Rectal smooth muscle tissue (tissue), 1 donor: ENCODE measurements around the gene CUL4A.

Experiments
- H3K27ac ChIP-seq: one replicate; pipeline ENCODE4 v1.7.0; 2013; ENCODE audit warnings: low read depth, low read length, inconsistent platforms
- H3K27me3 ChIP-seq: one replicate; pipeline ENCODE4 v1.7.0; 2013; ENCODE audit warnings: low read length; ENCODE audit not compliant: control insufficient read depth, insufficient read depth
- H3K36me3 ChIP-seq: one replicate; pipeline ENCODE4 v1.7.0; 2013; ENCODE audit warnings: low read length; ENCODE audit not compliant: control insufficient read depth, insufficient read depth
- H3K4me1 ChIP-seq: one replicate; pipeline ENCODE4 v1.7.0; 2013; ENCODE audit warnings: low read length; ENCODE audit not compliant: control insufficient read depth, insufficient read depth
- H3K4me3 ChIP-seq: one replicate; pipeline ENCODE4 v1.7.0; 2013; ENCODE audit warnings: low read length
- H3K9ac ChIP-seq: one replicate; pipeline ENCODE4 v1.7.0; 2013; ENCODE audit warnings: low read length

CUL4A gene

GRCh38 chr13:113203507-113204377 lies 5.7 kb upstream of the CUL4A start:
- Histone ChIP-seq H3K4me1 (peaks cover 32% of the 10 kb centered on the region), H3K4me3 (no peak overlapping the region)

GRCh38 chr13:113204378-113204734 lies 5.1 kb upstream of the CUL4A start:
- peak overlapping the region; percentile 13 for H3K4me3 ChIP-seq
- no peaks in the 10 kb centered on the region for H3K27me3 ChIP-seq
- peaks cover 32% of the 10 kb centered on the region for H3K4me1 ChIP-seq
- H3K9ac ChIP-seq = no peak overlapping the region
- peaks cover 7% of the 10 kb centered on the region for H3K36me3 ChIP-seq
- H3K27ac ChIP-seq = peak overlapping the region; percentile 71

More at GRCh38 chr13:113203507-113204377, 5.7 kb upstream of the CUL4A start:
- Histone ChIP-seq H3K27ac (peak overlapping the region; percentile 71), H3K36me3 (peaks cover 7% of the 10 kb centered on the region), H3K27me3 (no peaks in the 10 kb centered on the region), H3K9ac (no peak overlapping the region)

GRCh38 chr13:113205428-113205931 lies 3.9 kb upstream of the CUL4A start:
- Histone ChIP-seq H3K36me3 (peaks cover 3% of the 10 kb centered on the region), H3K9ac (no peak overlapping the region), H3K27me3 (no peaks in the 10 kb centered on the region), H3K4me3 (no peak overlapping the region), H3K4me1 (peaks cover 32% of the 10 kb centered on the region), H3K27ac (no peak overlapping the region)

- peak overlapping the region; percentile 97 for H3K4me3 ChIP-seq
- H3K27me3 ChIP-seq = no peaks in the 10 kb centered on the region
- H3K9ac ChIP-seq = no peak overlapping the region
- peaks cover 5% of the 10 kb centered on the region for H3K36me3 ChIP-seq
- H3K4me1 ChIP-seq = peaks cover 32% of the 10 kb centered on the region
- peak overlapping the region; percentile 97 for H3K27ac ChIP-seq
Measured at GRCh38 chr13:113207460-113207859, 2.0 kb upstream of the CUL4A start.

- Histone ChIP-seq H3K27ac (peak overlapping the region; percentile 97), H3K9ac (peak overlapping the region; percentile 86), H3K4me1 (peaks cover 32% of the 10 kb centered on the region), H3K36me3 (peaks cover 5% of the 10 kb centered on the region), H3K27me3 (no peaks in the 10 kb centered on the region), H3K4me3 (peak overlapping the region; percentile 97)
Measured at GRCh38 chr13:113207890-113208420, 1.5 kb upstream of the CUL4A start.

- Histone ChIP-seq H3K27me3 (no peaks in the 10 kb centered on the region), H3K4me1 (peaks cover 27% of the 10 kb centered on the region), H3K36me3 (peaks cover 5% of the 10 kb centered on the region), H3K27ac (peak within 1 kb of the TSS; percentile 97), H3K9ac (peak within 1 kb of the TSS; percentile 86), H3K4me3 (peak within 1 kb of the TSS; percentile 97)
Measured at GRCh38 chr13:113208421-113209335, 735 bp upstream of the CUL4A start, which contains the start of gene PCID2. PCID2 (minus strand) TSS chr13:113208669; CDS start chr13:113208634, 35 bp downstream.

GRCh38 chr13:113209759-113210421 lies 477 bp downstream of the CUL4A start:
- H3K4me3 ChIP-seq = peak overlapping the region; percentile 78
- H3K9ac ChIP-seq = no peak overlapping the region
- H3K4me1 ChIP-seq = peaks cover 15% of the 10 kb centered on the region
- H3K27ac ChIP-seq = peak overlapping the region; percentile 69
- no peaks in the 10 kb centered on the region for H3K27me3 ChIP-seq
- peaks cover 5% of the 10 kb centered on the region for H3K36me3 ChIP-seq

GRCh38 chr13:113210833-113211232 lies 1.4 kb downstream of the CUL4A start:
- Histone ChIP-seq H3K27ac (no peak overlapping the region), H3K4me3 (no peak overlapping the region), H3K4me1 (peaks cover 15% of the 10 kb centered on the region), H3K27me3 (no peaks in the 10 kb centered on the region), H3K36me3 (peaks cover 2% of the 10 kb centered on the region), H3K9ac (no peak overlapping the region)

GRCh38 chr13:113211774-113212173 lies 2.4 kb downstream of the CUL4A start:
- Histone ChIP-seq H3K36me3 (peaks cover 2% of the 10 kb centered on the region), H3K27me3 (no peaks in the 10 kb centered on the region), H3K4me1 (peaks cover 19% of the 10 kb centered on the region), H3K27ac (no peak overlapping the region), H3K4me3 (no peak overlapping the region), H3K9ac (no peak overlapping the region)

GRCh38 chr13:113216254-113217048 lies 7.0 kb downstream of the CUL4A start:
- no peaks in the 10 kb centered on the region for H3K27me3 ChIP-seq
- peak overlapping the region; percentile 49 for H3K27ac ChIP-seq
- peaks cover 9% of the 10 kb centered on the region for H3K4me1 ChIP-seq
- peaks cover 6% of the 10 kb centered on the region for H3K36me3 ChIP-seq
- H3K9ac ChIP-seq = no peak overlapping the region
- no peak overlapping the region for H3K4me3 ChIP-seq

GRCh38 chr13:113218586-113218985 lies 9.2 kb downstream of the CUL4A start:
- peaks cover 9% of the 10 kb centered on the region for H3K4me1 ChIP-seq
- H3K36me3 ChIP-seq = peaks cover 13% of the 10 kb centered on the region
- H3K4me3 ChIP-seq = no peak overlapping the region
- no peak overlapping the region for H3K9ac ChIP-seq
- no peaks in the 10 kb centered on the region for H3K27me3 ChIP-seq
- H3K27ac ChIP-seq = no peak overlapping the region
